Thoracic aorta (tissue), 2 donors: Measurements from ENCODE around the gene ABCF1. TPM values are rescaled to one million over a fixed set of nuclear protein-coding genes. Genes with fewer than 3 reads are reported as not detected.
A peak's percentile ranks its signal among the peaks of the same experiment; 100 is the strongest.
"Not testable (repeated sequence)": the region's sequence is repeated elsewhere in the genome, so short reads cannot be mapped to it uniquely, and the experiment has no call there.

Source experiments
- ATAC-seq: fragments of 150-250 bp; one replicate; pipeline ENCODE4 v1.8.0; 2017; ENCODE audit warnings: low read depth; ENCODE audit not compliant: insufficient number of reproducible peaks, low FRiP score
- DNase-seq: peaks from one replicate; pipeline ENCODE4 v3.0.0-alpha.2; 2020; ENCODE audit warnings: low spot score
- H3K27ac ChIP-seq, 2 donors: fragments of 200-600 bp; sonication (generic); 1 replicate in 1 of 2; 2 replicates in 1 of 2; pipeline ENCODE4 v1.5.1; 2016; ENCODE audit warnings: mild to moderate bottlenecking in 2 of 2, moderate library complexity in 2 of 2
- H3K27me3 ChIP-seq: fragments of 200-600 bp; sonication (generic); replicated peaks from 2 replicates; pipeline ENCODE4 v1.6.0; 2016; ENCODE audit warnings: mild to moderate bottlenecking; ENCODE audit not compliant: insufficient read depth
- H3K36me3 ChIP-seq: fragments of 200-600 bp; sonication (generic); one replicate; pipeline ENCODE4 v1.5.1; 2016
- H3K4me1 ChIP-seq, 2 donors: fragments of 200-600 bp; sonication (generic); 1 replicate in 1 of 2; 2 replicates in 1 of 2; pipeline versions ENCODE4 v1.5.1 to v1.6.0; 2016; ENCODE audit warnings: low read depth in 2 of 2, mild to moderate bottlenecking in 1 of 2; ENCODE audit not compliant: control insufficient read depth in 1 of 2
- H3K4me3 ChIP-seq: fragments of 200-600 bp; sonication (generic); 2 replicates; pipeline ENCODE4 v1.5.1; 2016; ENCODE audit warnings: mild to moderate bottlenecking
- H3K9me3 ChIP-seq: fragments of 200-600 bp; sonication (generic); 2 replicates; pipeline ENCODE4 v1.5.1; 2016
- CTCF ChIP-seq: fragments of 200-600 bp; sonication (generic); IDR thresholded peaks from one replicate; pipeline ENCODE4 v1.5.1; 2019; ENCODE audit warnings: antibody characterized with exemption
- total RNA-seq, 2 donors: library from RNA; depleted of rRNA; stranded (reverse); fragments of >200 nt; gene quantifications; one replicate each; pipeline versions ENCODE4 v1.1.0 to v1.2.3, GENCODE V29; 2016

Gene ABCF1
- total RNA-seq, 2 donors from 2014 or later = 24.2 to 52.1 TPM

DNA sequence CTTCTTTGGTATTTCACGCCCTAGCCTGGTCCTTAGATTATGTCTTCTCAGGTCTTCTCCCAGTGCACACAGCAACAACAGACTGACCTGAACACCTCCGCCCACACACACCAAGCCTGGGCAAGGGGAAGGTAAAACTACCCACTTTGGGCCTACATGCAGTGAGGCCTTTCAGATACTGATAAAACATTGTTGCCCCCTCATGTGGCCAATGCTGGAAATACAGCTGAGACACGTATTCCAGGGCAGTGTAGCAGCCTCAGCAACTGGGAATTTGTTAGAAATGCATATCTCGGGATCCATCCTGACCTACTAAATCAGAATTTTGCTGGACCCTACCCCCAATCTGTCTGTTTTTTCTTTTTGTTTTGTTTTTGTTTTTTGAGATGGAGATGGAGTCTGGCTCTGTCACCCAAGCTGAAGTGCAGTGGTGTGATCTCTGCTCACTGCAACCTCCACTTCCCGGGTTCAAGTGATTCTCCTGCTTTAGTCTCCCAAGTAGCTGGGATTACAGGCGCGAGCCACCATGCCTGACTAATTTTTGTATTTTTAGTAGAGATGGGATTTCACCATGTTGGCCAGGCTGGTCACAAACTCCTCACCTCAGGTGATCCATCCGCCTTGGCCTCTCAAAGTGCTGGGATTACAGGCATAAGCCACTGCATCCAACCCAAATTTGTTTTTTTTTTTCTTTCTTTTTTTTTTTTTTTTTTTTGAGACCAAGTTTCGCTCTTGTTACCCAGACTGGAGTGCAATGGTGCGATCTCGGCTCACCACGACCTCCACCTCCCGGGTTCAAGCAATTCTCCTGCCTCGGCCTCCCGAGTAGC, 26.3 kb downstream of the ABCF1 start:
- peak; percentile 48 for DNase-seq
- H3K27me3 ChIP-seq, H3K4me3 ChIP-seq, H3K9me3 ChIP-seq, H3K4me1 ChIP-seq, H3K27ac ChIP-seq: not testable (repeated sequence)
- ATAC-seq = peak; percentile 65
- peak; percentile 75 for TF ChIP-seq CTCF
- H3K36me3 ChIP-seq = peaks cover 26% of the 10 kb centered on the region

- Histone ChIP-seq H3K9me3 (no peaks in the 10 kb centered on the region), H3K36me3 (peaks cover 38% of the 10 kb centered on the region), H3K4me3 (no peak overlapping the region), H3K4me1 (no peaks in the 10 kb centered on the region), H3K27me3 (no peaks in the 10 kb centered on the region), H3K27ac (no peak overlapping the region)
- ATAC-seq (no peak), DNase-seq (no peak)
- TF ChIP-seq CTCF = no peak
These were observed 27.8 kb downstream of the ABCF1 start for GRCh38 chr6:30598912-30599624.

DNA sequence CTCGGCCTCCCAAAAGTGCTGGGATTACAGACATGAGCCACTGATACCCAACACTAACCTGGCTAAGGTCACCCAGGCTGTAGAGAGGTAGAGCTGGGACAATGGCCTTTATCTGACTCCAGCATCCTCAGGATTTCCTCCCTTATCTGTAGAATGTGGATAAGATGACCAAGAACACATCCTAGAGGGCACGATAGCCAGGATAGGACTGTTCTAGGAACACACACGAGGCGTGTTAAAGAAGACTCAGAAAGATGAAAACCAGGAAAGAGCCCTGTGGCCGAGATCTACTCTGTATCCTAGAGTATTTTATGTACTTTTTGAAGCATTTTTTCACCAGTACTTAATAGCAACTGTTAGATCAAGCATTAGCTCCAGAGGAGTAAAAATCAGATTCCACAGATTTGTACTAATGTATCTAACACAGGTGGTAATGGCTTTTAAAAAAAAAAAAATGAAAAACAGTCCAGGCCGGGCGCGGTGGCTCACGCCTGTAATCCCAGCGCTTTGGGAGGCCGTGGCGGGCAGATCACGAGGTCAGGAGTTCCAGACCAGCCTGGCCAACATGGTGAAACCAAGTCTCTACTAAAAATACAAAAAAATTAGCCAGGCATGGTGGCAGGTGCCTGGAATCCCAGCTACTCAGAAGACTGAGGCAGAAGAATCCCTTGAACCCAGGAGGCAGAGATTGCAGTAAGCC, 28.5 kb downstream of the ABCF1 start:
- Histone ChIP-seq H3K4me3 (no peak overlapping the region), H3K4me1 (no peaks in the 10 kb centered on the region), H3K27me3 (no peaks in the 10 kb centered on the region), H3K36me3 (peaks cover 45% of the 10 kb centered on the region), H3K27ac (no peak overlapping the region), H3K9me3 (no peaks in the 10 kb centered on the region)
- ATAC-seq (no peak), DNase-seq (no peak)
- no peak for TF ChIP-seq CTCF

DNA sequence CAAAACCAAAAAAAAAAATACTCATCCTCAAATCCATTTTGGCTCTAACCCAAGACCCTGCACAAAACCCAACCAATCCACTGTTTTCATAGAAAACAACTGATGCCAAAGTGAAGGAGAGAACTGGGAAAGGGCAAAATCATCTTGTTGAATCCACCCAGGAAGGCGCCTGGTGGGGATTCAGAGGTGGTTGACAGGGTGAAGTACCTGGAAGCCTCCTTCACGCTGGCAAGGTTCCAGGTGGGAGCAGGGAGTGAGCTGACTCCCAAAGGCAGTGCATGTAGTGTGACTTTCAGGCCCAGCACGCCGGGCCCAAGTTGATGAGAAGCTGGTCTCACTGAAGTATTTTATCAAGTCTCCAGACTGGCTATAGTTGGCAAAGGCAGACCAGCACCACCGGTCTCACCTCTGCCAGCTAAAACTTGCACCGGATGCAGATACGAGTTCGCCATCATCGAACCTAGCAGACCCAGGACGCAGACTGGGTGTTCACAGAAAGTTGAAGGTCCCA, 29.3 kb downstream of the ABCF1 start:
- no peak for TF ChIP-seq CTCF
- Histone ChIP-seq H3K4me1 (no peaks in the 10 kb centered on the region), H3K4me3 (no peak overlapping the region), H3K27ac (no peak overlapping the region), H3K9me3 (no peaks in the 10 kb centered on the region), H3K36me3 (peaks cover 53% of the 10 kb centered on the region), H3K27me3 (no peaks in the 10 kb centered on the region)
- no peak for DNase-seq
- ATAC-seq = no peak

DNA sequence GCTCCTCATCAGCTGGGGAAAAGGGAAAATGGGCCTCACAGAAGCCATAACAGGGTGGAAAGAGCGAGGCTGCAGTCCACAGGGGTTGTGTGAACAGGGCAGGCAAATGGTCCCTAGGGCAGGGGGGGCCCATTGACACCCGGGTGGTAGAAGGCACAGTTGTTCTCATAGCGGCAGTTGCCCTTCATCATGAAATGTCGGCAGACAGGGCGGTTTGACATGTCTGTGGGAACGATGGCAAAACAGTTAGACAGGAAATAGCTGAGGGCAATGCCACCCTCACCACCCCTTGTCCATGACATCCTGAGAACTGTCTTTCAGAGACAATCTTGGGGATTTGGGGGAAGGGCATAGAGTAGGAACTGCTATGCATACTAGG, 30.2 kb downstream of the ABCF1 start:
- ATAC-seq = no peak
- no peak overlapping the region for H3K27ac ChIP-seq
- H3K9me3 ChIP-seq = no peaks in the 10 kb centered on the region
- peaks cover 62% of the 10 kb centered on the region for H3K36me3 ChIP-seq
- H3K4me3 ChIP-seq = no peak overlapping the region
- DNase-seq = no peak
- no peaks in the 10 kb centered on the region for H3K27me3 ChIP-seq
- TF ChIP-seq CTCF = no peak
- H3K4me1 ChIP-seq = no peaks in the 10 kb centered on the region
